Activated CD8-positive, alpha-beta memory T cell treated with anti-CD3 and anti-CD28 coated beads, Interleukin-2, amount 10 ng/mL, durations not matched to agents 7 days and 5 days (primary cell): ENCODE results near the gene RASAL3. TPM values are rescaled to one million over a fixed set of nuclear protein-coding genes. Genes with fewer than 3 reads are reported as not detected.

Experiments used
- ATAC-seq: fragments of 150-1000 bp; cut with Tn5 transposase; one replicate; pipeline ENCODE4 v1.10.0; 2021; ENCODE audit warnings: moderate library complexity
- CTCF ChIA-PET: fragments of 350-600 bp; sonication (Branson Sonifier 250); formaldehyde crosslinking; loops from one replicate; lab custom pipeline; 2021; ENCODE audit warnings: antibody characterized with exemption; lab: Charles Lee
- DNase-seq: peaks from one replicate; pipeline ENCODE4 v3.0.0-alpha.2; 2020
- H3K27ac Mint-ChIP-seq: one replicate; pipeline ENCODE4 v1.8.0; 2021; ENCODE audit warnings: mild to moderate bottlenecking, mixed read lengths
- H3K27me3 Mint-ChIP-seq: one replicate; pipeline ENCODE4 v1.8.0; 2021; ENCODE audit warnings: mixed read lengths
- H3K36me3 Mint-ChIP-seq: one replicate; pipeline ENCODE4 v1.8.0; 2021; ENCODE audit warnings: mild to moderate bottlenecking, mixed read lengths
- H3K4me1 Mint-ChIP-seq: one replicate; pipeline ENCODE4 v1.8.0; 2021; ENCODE audit warnings: mixed read lengths
- H3K4me3 Mint-ChIP-seq: one replicate; pipeline ENCODE4 v1.8.0; 2021; ENCODE audit warnings: mild to moderate bottlenecking, moderate library complexity, mixed read lengths
- H3K9me3 Mint-ChIP-seq: one replicate; pipeline ENCODE4 v1.8.0; 2022; ENCODE audit warnings: low read depth, mixed read lengths
- total RNA-seq, 2 experiments: library from RNA; stranded (reverse); gene quantifications; one replicate each; pipeline ENCODE4 v1.2.3, GENCODE V29; 2021

Gene RASAL3
- total RNA-seq, result 100 to 1,000 TPM; 166 to 172 TPM

- Mint-ChIP-seq H3K4me3 (peak within 1 kb of the TSS; percentile 87), H3K36me3 (peaks cover 26% of the 10 kb centered on the region), H3K9me3 (no peaks in the 10 kb centered on the region), H3K4me1 (peaks cover 68% of the 10 kb centered on the region), H3K27ac (peak within 1 kb of the TSS; percentile 89), H3K27me3 (peaks cover 6% of the 10 kb centered on the region)
- peak; percentile 89 for DNase-seq
- ATAC-seq, result peak; percentile 59
- CTCF ChIA-PET, result interaction anchor here (0.8 to 8.4 kb wide), 8 partner anchors 10 to 90 kb away, joined by 3 to 68 read pairs (median 4); partner anchors contain the start of genes AKAP8, AKAP8L and PGLYRP2
These were observed at the start of gene RASAL3 for GRCh38 chr19:15464394-15465385. RASAL3 (minus strand) TSS chr19:15464544; CDS start chr19:15464358, 186 bp downstream.

DNA sequence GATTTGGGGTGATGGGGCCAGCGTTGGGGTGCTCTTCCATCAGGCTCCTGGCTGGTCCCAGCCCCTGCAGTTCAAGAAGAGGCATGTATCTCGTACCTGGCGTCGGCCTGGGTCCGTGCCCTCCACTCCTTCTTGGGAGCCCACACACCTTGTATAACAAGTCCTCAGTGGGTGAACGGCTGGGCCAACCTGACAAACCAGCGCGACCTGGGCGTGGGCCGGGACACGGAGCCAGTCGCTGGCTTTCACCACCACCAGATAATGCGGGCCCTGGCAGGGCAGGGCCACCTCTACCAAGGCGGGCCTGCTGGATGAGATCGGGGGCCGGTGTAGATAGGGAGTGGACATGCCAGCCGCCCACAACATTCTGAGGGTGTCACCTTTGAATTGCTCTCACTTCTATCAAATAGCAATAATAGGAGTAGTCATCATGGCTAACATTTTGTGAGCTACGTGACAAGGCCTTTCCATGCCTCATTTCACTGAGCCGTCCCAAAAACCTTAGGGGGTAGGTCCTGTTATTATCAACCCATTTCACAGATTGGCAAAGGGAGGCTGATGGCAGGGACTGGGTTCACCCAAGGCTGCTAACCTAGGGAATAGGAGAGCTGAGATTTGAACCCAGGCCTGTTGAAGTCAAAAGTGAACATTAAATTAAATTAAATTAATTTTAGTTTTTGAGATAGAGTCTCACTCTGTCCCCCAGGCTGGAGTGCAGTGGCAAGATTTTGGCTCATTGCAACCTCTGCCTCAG lies 47.5 kb upstream of the RASAL3 start:
- Mint-ChIP-seq H3K4me3 (no peak overlapping the region), H3K27ac (no peak overlapping the region), H3K4me1 (peaks cover 35% of the 10 kb centered on the region), H3K36me3 (peaks cover 11% of the 10 kb centered on the region), H3K27me3 (peaks cover 31% of the 10 kb centered on the region), H3K9me3 (peaks cover 6% of the 10 kb centered on the region)
- DNase-seq (no peak), ATAC-seq (no peak)
- CTCF ChIA-PET, result interaction anchor here (1.5 kb wide), 1 partner anchor 39 kb away, joined by 5 read pairs; no protein-coding TSS in a partner anchor

DNA sequence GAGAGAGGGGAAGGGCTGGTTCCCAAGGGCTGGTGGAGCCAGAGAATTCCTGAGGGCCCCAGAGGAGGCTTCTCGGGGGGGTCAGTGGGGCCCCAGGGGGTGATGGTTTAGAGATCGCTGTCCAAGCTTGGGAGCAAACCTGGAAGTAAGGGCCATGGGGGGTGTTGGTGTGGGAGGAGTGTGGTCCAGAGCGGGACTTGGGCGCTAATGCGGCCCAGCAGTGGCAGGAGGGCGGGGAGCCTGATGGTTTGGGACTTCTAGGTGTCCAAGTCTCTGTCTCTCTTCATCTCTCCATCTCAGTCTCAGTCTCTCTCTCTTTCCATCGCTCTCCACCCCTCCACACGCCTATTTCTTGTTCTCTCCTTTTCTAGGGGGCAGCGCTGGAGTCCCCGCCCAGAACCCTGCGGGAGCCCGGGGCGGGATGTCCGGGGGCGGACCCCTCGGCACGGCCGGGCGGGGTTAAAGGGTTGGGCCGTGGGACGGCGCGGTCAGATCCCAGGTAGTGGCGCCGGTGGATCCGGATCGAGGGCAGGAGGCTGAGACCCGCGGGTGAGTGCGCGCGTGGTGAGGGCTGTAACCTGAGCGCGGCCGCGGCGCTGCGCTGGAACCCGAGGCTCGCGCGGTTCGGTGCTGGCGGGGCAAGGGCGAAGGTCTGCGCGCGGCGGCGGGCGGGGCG lies 43.8 kb upstream of the RASAL3 start, which contains the start of gene CYP4F22:
Gene CYP4F22, plus strand, starts transcription at position 491 of the 676 bp plus-strand sequence. CDS start 16,812 bp downstream, outside the sequence.
- CTCF ChIA-PET, result interaction anchor here (1.2 kb wide), 1 partner anchor 354 kb away, joined by 3 read pairs; no protein-coding TSS in a partner anchor
- peak; percentile 79 for ATAC-seq
- no peak for DNase-seq
- no peaks in the 10 kb centered on the region for H3K36me3 Mint-ChIP-seq
- no peaks in the 10 kb centered on the region for H3K9me3 Mint-ChIP-seq
- peaks cover 42% of the 10 kb centered on the region for H3K27me3 Mint-ChIP-seq
- peak within 1 kb of the TSS; percentile 68 for H3K4me3 Mint-ChIP-seq
- H3K4me1 Mint-ChIP-seq, result peaks cover 24% of the 10 kb centered on the region
- H3K27ac Mint-ChIP-seq, result peak within 1 kb of the TSS; percentile 8

GRCh38 chr19:15507068-15508034 lies 43.0 kb upstream of the RASAL3 start:
- Mint-ChIP-seq H3K27me3 (peaks cover 43% of the 10 kb centered on the region), H3K27ac (peak overlapping the region; percentile 8), H3K4me1 (peaks cover 24% of the 10 kb centered on the region), H3K4me3 (no peak overlapping the region), H3K36me3 (no peaks in the 10 kb centered on the region), H3K9me3 (no peaks in the 10 kb centered on the region)
- ATAC-seq, result no peak
- no peak for DNase-seq
- CTCF ChIA-PET, result interaction anchor here (1.2 to 1.4 kb wide), 2 partner anchors 48 to 353 kb away, joined by 3 to 4 read pairs; no protein-coding TSS in a partner anchor

GRCh38 chr19:15506074-15506571 lies 41.8 kb upstream of the RASAL3 start:
- no peaks in the 10 kb centered on the region for H3K36me3 Mint-ChIP-seq
- no peak overlapping the region for H3K4me3 Mint-ChIP-seq
- ATAC-seq (no peak), DNase-seq (no peak)
- H3K27ac Mint-ChIP-seq, result no peak overlapping the region
- H3K4me1 Mint-ChIP-seq, result peaks cover 24% of the 10 kb centered on the region
- CTCF ChIA-PET, result interaction anchor here (1.4 to 1.5 kb wide), 2 partner anchors 39 to 50 kb away, joined by 4 read pairs; no protein-coding TSS in a partner anchor
- H3K27me3 Mint-ChIP-seq, result peaks cover 50% of the 10 kb centered on the region
- no peaks in the 10 kb centered on the region for H3K9me3 Mint-ChIP-seq

DNA sequence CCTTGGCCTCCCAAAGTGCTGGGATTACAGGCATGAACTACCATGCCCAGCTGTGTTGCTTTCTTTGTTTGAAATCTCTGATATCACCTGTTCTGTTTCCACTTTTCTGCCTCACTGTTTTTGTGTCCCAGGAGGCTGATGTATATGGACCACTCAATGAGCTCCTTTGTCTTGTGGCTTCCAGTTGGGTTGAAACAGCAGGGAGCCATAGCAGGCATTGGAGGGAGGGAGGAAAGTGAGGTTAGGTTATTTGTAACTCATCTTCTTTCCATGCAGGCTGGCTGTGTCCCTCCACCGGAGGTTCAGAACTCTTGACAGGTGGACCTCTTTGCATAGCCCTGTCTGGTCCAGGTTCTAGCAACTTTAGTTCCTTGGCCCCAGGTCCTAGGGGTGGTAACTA lies 37.9 kb upstream of the RASAL3 start:
- Mint-ChIP-seq H3K27me3 (peaks cover 32% of the 10 kb centered on the region), H3K4me3 (no peak overlapping the region), H3K36me3 (no peaks in the 10 kb centered on the region), H3K4me1 (peaks cover 3% of the 10 kb centered on the region), H3K27ac (no peak overlapping the region), H3K9me3 (no peaks in the 10 kb centered on the region)
- CTCF ChIA-PET, result interaction anchor here (0.9 to 1.6 kb wide), 3 partner anchors 35 to 52 kb away, joined by 3 read pairs; no protein-coding TSS in a partner anchor
- ATAC-seq (no peak), DNase-seq (no peak)

DNA sequence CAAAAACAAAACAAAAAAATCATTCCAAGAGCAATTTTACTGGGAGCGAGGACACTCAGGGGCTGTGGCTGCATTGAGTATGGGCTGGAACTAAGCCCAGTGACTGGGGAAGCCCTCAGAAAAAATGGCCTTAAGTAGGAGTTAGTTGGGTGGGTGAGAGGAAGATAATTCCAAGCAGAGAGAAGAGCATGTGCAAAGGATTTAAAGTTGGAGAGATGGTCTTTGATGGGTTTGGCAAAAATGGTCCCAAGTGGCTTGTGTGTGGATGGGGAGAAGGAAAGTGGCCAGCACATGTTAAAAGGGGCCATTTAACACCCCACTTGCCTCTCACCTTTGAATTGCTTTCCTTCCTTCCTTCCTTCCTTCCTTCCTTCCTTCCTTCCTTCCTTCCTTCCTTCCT lies 37.3 kb upstream of the RASAL3 start:
- ATAC-seq, result no peak
- Mint-ChIP-seq H3K36me3 (no peaks in the 10 kb centered on the region), H3K4me3 (no peak overlapping the region), H3K27me3 (peaks cover 28% of the 10 kb centered on the region), H3K9me3 (no peaks in the 10 kb centered on the region), H3K27ac (no peak overlapping the region), H3K4me1 (peaks cover 3% of the 10 kb centered on the region)
- CTCF ChIA-PET, result interaction anchor here (1.6 kb wide), 1 partner anchor 53 kb away, joined by 3 read pairs; no protein-coding TSS in a partner anchor
- DNase-seq, result no peak

DNA sequence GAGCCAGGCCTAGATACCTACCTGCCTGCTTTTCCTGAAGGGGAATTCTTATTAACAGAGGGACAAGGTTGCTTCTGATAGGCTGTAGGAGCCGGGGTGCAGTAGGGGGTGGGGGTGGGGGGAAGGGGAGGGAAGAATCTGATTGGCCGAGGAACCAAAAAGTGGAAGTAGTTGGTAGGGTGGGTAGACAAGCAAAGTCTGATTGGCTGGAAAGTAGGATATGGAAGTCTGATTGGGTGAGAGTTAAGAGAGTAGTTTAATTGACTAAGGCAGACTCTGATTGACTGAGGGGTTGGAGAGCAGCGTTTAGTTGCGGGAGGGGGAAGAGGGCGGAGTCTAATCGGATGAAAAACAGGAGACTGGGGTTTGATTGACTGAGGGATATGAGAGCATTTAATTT lies 34.6 kb upstream of the RASAL3 start:
- ATAC-seq (no peak), DNase-seq (no peak)
- CTCF ChIA-PET, result no interaction called here
- peaks cover 18% of the 10 kb centered on the region for H3K27me3 Mint-ChIP-seq
- no peaks in the 10 kb centered on the region for H3K36me3 Mint-ChIP-seq
- H3K4me1 Mint-ChIP-seq, result no peaks in the 10 kb centered on the region
- no peak overlapping the region for H3K4me3 Mint-ChIP-seq
- no peaks in the 10 kb centered on the region for H3K9me3 Mint-ChIP-seq
- no peak overlapping the region for H3K27ac Mint-ChIP-seq

DNA sequence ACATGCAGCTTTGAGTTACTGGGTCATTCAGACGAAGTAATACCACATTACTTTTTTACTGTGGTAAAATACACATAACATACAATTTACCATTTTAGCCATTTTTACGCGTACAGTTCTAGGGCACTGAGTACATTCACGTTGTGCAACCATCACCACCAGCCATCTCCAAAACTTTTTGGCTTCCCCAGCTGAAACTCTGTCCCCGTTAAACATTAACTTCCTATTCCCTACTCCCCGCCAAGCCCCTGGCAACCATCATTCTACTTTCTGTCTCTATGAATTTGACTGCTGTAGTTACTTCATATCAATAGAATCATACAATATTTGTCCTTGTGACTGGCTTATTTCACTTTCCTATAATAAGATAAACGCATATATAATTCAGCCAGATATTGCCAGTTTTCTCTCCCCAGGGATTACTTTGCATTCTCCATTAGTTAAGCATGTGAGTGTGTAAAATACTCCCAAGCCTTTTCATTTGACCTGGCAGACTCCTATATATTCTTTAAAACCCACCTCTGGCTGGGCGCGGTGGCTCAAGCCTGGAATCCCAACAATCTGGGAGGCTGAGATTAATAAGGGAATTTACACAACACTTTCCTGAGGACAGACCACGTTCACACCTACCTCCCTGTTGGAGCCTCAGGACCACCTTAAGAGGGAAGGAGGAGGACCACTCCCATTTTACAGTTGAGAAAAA lies 34.0 kb upstream of the RASAL3 start:
- no peaks in the 10 kb centered on the region for H3K36me3 Mint-ChIP-seq
- ATAC-seq (no peak), DNase-seq (no peak)
- H3K9me3 Mint-ChIP-seq, result no peaks in the 10 kb centered on the region
- H3K4me1 Mint-ChIP-seq, result no peaks in the 10 kb centered on the region
- CTCF ChIA-PET, result no interaction called here
- no peak overlapping the region for H3K27ac Mint-ChIP-seq
- no peak overlapping the region for H3K4me3 Mint-ChIP-seq
- H3K27me3 Mint-ChIP-seq, result peaks cover 18% of the 10 kb centered on the region

GRCh38 chr19:15495151-15495550 lies 30.8 kb upstream of the RASAL3 start:
- peaks cover 15% of the 10 kb centered on the region for H3K27me3 Mint-ChIP-seq
- ATAC-seq (no peak), DNase-seq (no peak)
- CTCF ChIA-PET, result no interaction called here
- no peaks in the 10 kb centered on the region for H3K4me1 Mint-ChIP-seq
- no peak overlapping the region for H3K4me3 Mint-ChIP-seq
- no peaks in the 10 kb centered on the region for H3K9me3 Mint-ChIP-seq
- H3K27ac Mint-ChIP-seq, result no peak overlapping the region
- no peaks in the 10 kb centered on the region for H3K36me3 Mint-ChIP-seq

- H3K4me3 Mint-ChIP-seq, result no peak overlapping the region
- no peak for DNase-seq
- H3K27ac Mint-ChIP-seq, result no peak overlapping the region
- ATAC-seq, result no peak
- H3K36me3 Mint-ChIP-seq, result peaks cover 5% of the 10 kb centered on the region
- CTCF ChIA-PET, result no interaction called here
- peaks cover 7% of the 10 kb centered on the region for H3K4me1 Mint-ChIP-seq
- peaks cover 6% of the 10 kb centered on the region for H3K9me3 Mint-ChIP-seq
- H3K27me3 Mint-ChIP-seq, result peaks cover 9% of the 10 kb centered on the region
These were observed 24.3 kb upstream of the RASAL3 start for GRCh38 chr19:15488489-15489226.
